MCF 10A (cell line): ENCODE data around the gene RRM2. TPM values are rescaled to one million over a fixed set of nuclear protein-coding genes. Genes with fewer than 3 reads are reported as not detected.

Source experiments
- BruUV-seq: library from RNA; stranded (reverse); fragments of 400-500 nt; replicated peaks from 2 replicates; lab custom pipeline; 2021; lab: Mats Ljungman, UMichigan
- CTCF ChIA-PET: fragments of 300-600 bp; sonication (Branson Sonifier 250); formaldehyde crosslinking; extraction: SDS; loops from one replicate; lab custom pipeline; 2021; ENCODE audit warnings: antibody characterized with exemption, inconsistent platforms; lab: Yijun Ruan, JAX
- POLR2A ChIA-PET: fragments of 300-600, 350-650 bp; sonication (Branson Sonifier 250); formaldehyde crosslinking; extraction: SDS; loops from one replicate; lab custom pipeline; 2020; ENCODE audit warnings: antibody characterized with exemption, inconsistent platforms; lab: Yijun Ruan, JAX
- DNase-seq: peaks from one replicate; pipeline ENCODE4 v3.0.0-alpha.2; 2018; ENCODE audit not compliant: unreplicated experiment
- H3K27ac Mint-ChIP-seq: one replicate; pipeline ENCODE4 v1.8.0; 2022; ENCODE audit warnings: mild to moderate bottlenecking, low read depth, mixed read lengths; ENCODE audit not compliant: unreplicated experiment
- H3K27me3 Mint-ChIP-seq: one replicate; pipeline ENCODE4 v1.8.0; 2022; ENCODE audit warnings: mixed read lengths; ENCODE audit not compliant: insufficient read depth, unreplicated experiment
- H3K36me3 Mint-ChIP-seq: one replicate; pipeline ENCODE4 v1.8.0; 2022; ENCODE audit warnings: mild to moderate bottlenecking, moderate library complexity, mixed read lengths; ENCODE audit not compliant: insufficient read depth, unreplicated experiment
- H3K4me1 Mint-ChIP-seq: one replicate; pipeline ENCODE4 v1.8.0; 2022; ENCODE audit warnings: mixed read lengths; ENCODE audit not compliant: insufficient read depth, unreplicated experiment
- H3K4me3 Mint-ChIP-seq: one replicate; pipeline ENCODE4 v1.8.0; 2022; ENCODE audit warnings: mild to moderate bottlenecking, moderate library complexity, mixed read lengths; ENCODE audit not compliant: unreplicated experiment
- H3K9me3 Mint-ChIP-seq: one replicate; pipeline ENCODE4 v1.8.0; 2022; ENCODE audit warnings: mixed read lengths; ENCODE audit not compliant: unreplicated experiment
- CTCF ChIP-seq: fragments of 200-600 bp; IDR thresholded peaks from one replicate; pipeline ENCODE4 v1.8.0; 2022; ENCODE audit warnings: antibody characterized with exemption, mild to moderate bottlenecking; ENCODE audit not compliant: unreplicated experiment
- intact Hi-C: fragments of 100-400 bp; cut with micrococcal nuclease; formaldehyde crosslinking; loops from 2 replicates; pipeline ENCODE4 v1.14.1; 2022
- total RNA-seq: library from RNA; stranded (reverse); gene quantifications from 2 replicates; pipeline ENCODE4 v1.2.3, GENCODE V29; 2022

The RRM2 gene
- total RNA-seq, 1 experiment from 2014 or later: 41.8 TPM

GRCh38 chr2:10080536-10081304 is 41.8 kb upstream of the RRM2 start:
- ChIA-PET POLR2A (interaction anchor here (0.7 kb wide), 1 partner anchor 370 kb away, joined by 3 read pairs; no protein-coding TSS in a partner anchor), CTCF (interaction anchor here (0.6 to 1.5 kb wide), 4 partner anchors 16 to 1166 kb away, joined by 3 to 6 read pairs (median 4); no protein-coding TSS in a partner anchor)
- Mint-ChIP-seq H3K4me1 (no peaks in the 10 kb centered on the region), H3K4me3 (peak overlapping the region; percentile 20), H3K36me3 (no peaks in the 10 kb centered on the region), H3K9me3 (no peaks in the 10 kb centered on the region), H3K27me3 (peaks cover 84% of the 10 kb centered on the region), H3K27ac (no peak overlapping the region)
- no TSS peak for BruUV-seq
- intact Hi-C loops: no loop called here
- DNase-seq: no peak
- TF ChIP-seq CTCF: no peak

GRCh38 chr2:10083046-10083445 is 39.5 kb upstream of the RRM2 start:
- Mint-ChIP-seq H3K9me3 (no peaks in the 10 kb centered on the region), H3K27me3 (peaks cover 60% of the 10 kb centered on the region), H3K4me1 (no peaks in the 10 kb centered on the region), H3K27ac (no peak overlapping the region), H3K36me3 (no peaks in the 10 kb centered on the region), H3K4me3 (no peak overlapping the region)
- DNase-seq: no peak
- no peak for TF ChIP-seq CTCF
- POLR2A ChIA-PET: no interaction called here
- CTCF ChIA-PET: interaction anchor here (0.6 to 1.8 kb wide), 6 partner anchors 10 to 468 kb away, joined by 3 to 10 read pairs (median 4); no protein-coding TSS in a partner anchor
- no TSS peak for BruUV-seq
- intact Hi-C loops: no loop called here

- no peak overlapping the region for H3K4me3 Mint-ChIP-seq
- ChIA-PET POLR2A (interaction anchor here (1.1 kb wide), 1 partner anchor 8 kb away, joined by 3 read pairs; no protein-coding TSS in a partner anchor), CTCF (interaction anchor here (1.0 to 1.8 kb wide), 2 partner anchors 11 to 351 kb away, joined by 4 to 10 read pairs; no protein-coding TSS in a partner anchor)
- TF ChIP-seq CTCF: no peak
- no peaks in the 10 kb centered on the region for H3K9me3 Mint-ChIP-seq
- no peaks in the 10 kb centered on the region for H3K4me1 Mint-ChIP-seq
- intact Hi-C loops: no loop called here
- H3K36me3 Mint-ChIP-seq: no peaks in the 10 kb centered on the region
- no TSS peak for BruUV-seq
- peaks cover 53% of the 10 kb centered on the region for H3K27me3 Mint-ChIP-seq
- DNase-seq: no peak
- H3K27ac Mint-ChIP-seq: no peak overlapping the region
Measured at GRCh38 chr2:10083692-10084211, 38.8 kb upstream of the RRM2 start.

GRCh38 chr2:10084223-10084865 is 38.2 kb upstream of the RRM2 start:
- intact Hi-C loops: no loop called here
- no peak for DNase-seq
- no peak for TF ChIP-seq CTCF
- Mint-ChIP-seq H3K36me3 (no peaks in the 10 kb centered on the region), H3K27ac (no peak overlapping the region), H3K9me3 (no peaks in the 10 kb centered on the region), H3K4me3 (no peak overlapping the region), H3K27me3 (peaks cover 48% of the 10 kb centered on the region), H3K4me1 (no peaks in the 10 kb centered on the region)
- BruUV-seq: no TSS peak
- ChIA-PET POLR2A (interaction anchor here (1.1 kb wide), 1 partner anchor 8 kb away, joined by 3 read pairs; no protein-coding TSS in a partner anchor), CTCF (interaction anchor here (1.4 to 5.0 kb wide), 5 partner anchors 12 to 351 kb away, joined by 4 to 32 read pairs (median 6); no protein-coding TSS in a partner anchor)
